Measurements from ENCODE around the gene CCDC137. TPM values are rescaled to one million over a fixed set of nuclear protein-coding genes. Genes with fewer than 3 reads are reported as not detected.

Gene CCDC137
- total RNA-seq, 4 donors from 2014 or later = 18.2 to 25.6 (median 21.4) TPM

DNA sequence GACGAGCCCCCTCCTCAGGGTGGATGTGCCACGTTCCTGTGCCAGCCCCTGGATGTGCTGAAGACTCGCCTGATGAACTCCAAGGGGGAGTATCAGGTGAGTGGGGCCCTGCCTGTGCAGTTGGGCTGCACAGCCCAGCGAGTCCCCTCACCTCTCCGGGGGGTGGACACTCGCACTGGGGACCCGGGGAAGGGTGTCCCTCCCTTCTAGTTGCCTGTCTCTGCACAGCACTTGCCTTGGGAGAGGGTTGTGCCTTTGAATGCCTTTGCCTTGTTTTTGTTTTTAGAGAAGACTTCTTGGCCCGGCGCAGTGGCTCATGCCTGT is 51.2 kb downstream of the CCDC137 start:
- TF ChIP-seq CTCF (IDR thresholded peaks at IDR 0.05) (no peak), POLR2A (IDR thresholded peaks at IDR 0.05) (no peak)
- WGBS, 2 donors = 90 to 100% methylated on average over 2 of the region's 9 CpGs
- no peaks in the 10 kb centered on the region for H3K27me3 ChIP-seq
- H3K4me1 ChIP-seq = peaks cover 25 to 59% (median 29%) of the 10 kb centered on the region in 3 donors
- intact Hi-C loops (cut with DNase I) = no loop called here
- peaks cover 0 to 67% (median 0%) of the 10 kb centered on the region in 3 donors for H3K36me3 ChIP-seq
- H3K9me3 ChIP-seq = no peaks in the 10 kb centered on the region
- no peak for DNase-seq
- H3K4me3 ChIP-seq = no peak overlapping the region
- no peak overlapping the region for H3K27ac ChIP-seq

- H3K4me1 ChIP-seq = peaks cover 21 to 59% (median 24%) of the 10 kb centered on the region in 3 donors
- 86 to 89% methylated on average over 18 to 25 of the region's 33 CpGs for WGBS, 2 donors
- H3K4me3 ChIP-seq = no peak overlapping the region
- intact Hi-C loops (cut with DNase I) = no loop called here
- TF ChIP-seq POLR2A (IDR thresholded peaks at IDR 0.05) = no peak
- TF ChIP-seq CTCF (IDR thresholded peaks at IDR 0.05) = no peak
- no peak overlapping the region for H3K27ac ChIP-seq
- DNase-seq = no peak
- H3K27me3 ChIP-seq = peaks cover 0 to 6% (median 0%) of the 10 kb centered on the region in 4 donors
- peaks cover 0 to 64% (median 0%) of the 10 kb centered on the region in 3 donors for H3K36me3 ChIP-seq
- H3K9me3 ChIP-seq = no peaks in the 10 kb centered on the region
Measured at GRCh38 chr17:81719410-81720266, 53.1 kb downstream of the CCDC137 start.

GRCh38 chr17:81720267-81721071 is 53.9 kb downstream of the CCDC137 start:
- peaks cover 0 to 56% (median 0%) of the 10 kb centered on the region in 3 donors for H3K36me3 ChIP-seq
- H3K4me1 ChIP-seq = peaks cover 21 to 59% (median 24%) of the 10 kb centered on the region in 3 donors
- no peak for DNase-seq
- TF ChIP-seq POLR2A (IDR thresholded peaks at IDR 0.05) = no peak
- 75 to 97% methylated on average over 6 to 10 of the region's 33 CpGs for WGBS, 2 donors
- peaks cover 0 to 10% (median 0%) of the 10 kb centered on the region in 4 donors for H3K27me3 ChIP-seq
- H3K4me3 ChIP-seq = no peak overlapping the region
- H3K9me3 ChIP-seq = no peaks in the 10 kb centered on the region
- peak overlapping the region in 3 of 4 donors; percentile 90 to 91 (median 91) for H3K27ac ChIP-seq
- intact Hi-C loops (cut with DNase I) = no loop called here

GRCh38 chr17:81722184-81723120 is 55.9 kb downstream of the CCDC137 start:
- peak overlapping the region; percentile 74 to 91 (median 90) for H3K27ac ChIP-seq

More at GRCh38 chr17:81722184-81723120, 55.9 kb downstream of the CCDC137 start:
- no peak overlapping the region for H3K4me3 ChIP-seq
- peaks cover 21 to 63% (median 24%) of the 10 kb centered on the region in 3 donors for H3K4me1 ChIP-seq
- peaks cover 0 to 36% (median 0%) of the 10 kb centered on the region in 3 donors for H3K36me3 ChIP-seq
- peaks cover 0 to 10% (median 0%) of the 10 kb centered on the region in 4 donors for H3K27me3 ChIP-seq
- 14 to 35% methylated on average over 8 to 9 of the region's 10 CpGs for WGBS, 2 donors
- DNase-seq = no peak
- H3K9me3 ChIP-seq = no peaks in the 10 kb centered on the region
- no peak for TF ChIP-seq POLR2A (IDR thresholded peaks at IDR 0.05)
- peak in 2 of 6 experiments; percentile 21 to 31 for TF ChIP-seq CTCF (IDR thresholded peaks at IDR 0.05)
- intact Hi-C loops (cut with DNase I) = no loop called here

Small RNA genes lying within 50 kb of the gene (small RNA-seq; reads per million reads assigned to genes)
- gene MIR6786 = 0.09 to 0.54 (median 0.18) reads per million in 4 donors

Other genes with a start within 250 kb of the CCDC137 start
- gene ACTG1, start 153.9 kb upstream of the CCDC137 start, total RNA-seq = 1,000 to 10,000 TPM; 3,349 to 6,664 (median 4,433) TPM
- 1 to 10 TPM in 3 of 4 donors, not detected in 1; 1.1 to 2.3 (median 1.8) TPM for gene FSCN2, start 138.4 kb upstream of the CCDC137 start, total RNA-seq
- gene FAAP100, start 114.4 kb upstream of the CCDC137 start, total RNA-seq = 10 to 100 TPM; 17.3 to 32.2 (median 26.1) TPM
- 10 to 100 TPM; 49.0 to 80.9 (median 62.4) TPM for gene NPLOC4, start 29.6 kb upstream of the CCDC137 start, total RNA-seq
- 1 to 10 TPM in 1 of 4 donors, under 1 TPM in 2, not detected in 1; 0.19 to 2.1 (median 0.72) TPM for gene TSPAN10, start 29.5 kb upstream of the CCDC137 start, total RNA-seq
- gene PDE6G, start 10.2 kb upstream of the CCDC137 start, total RNA-seq = not detected
- gene OXLD1, start 132 bp upstream of the CCDC137 start, total RNA-seq = 10 to 100 TPM; 17.6 to 54.5 (median 37.4) TPM
- 10 to 100 TPM; 19.1 to 34.3 (median 27.9) TPM for gene ARL16, start 17.1 kb downstream of the CCDC137 start, total RNA-seq
- 10 to 100 TPM; 48.2 to 86.8 (median 84.0) TPM for gene HGS, start 17.3 kb downstream of the CCDC137 start, total RNA-seq
- 100 to 1,000 TPM in 1 of 4 donors, 10 to 100 TPM in 3; 69.6 to 115 (median 79.9) TPM for gene MRPL12, start 36.6 kb downstream of the CCDC137 start, total RNA-seq
- gene SLC25A10, start 45.5 kb downstream of the CCDC137 start, total RNA-seq = 10 to 100 TPM; 23.3 to 49.3 (median 37.1) TPM
- gene GCGR, start 137.4 kb downstream of the CCDC137 start, total RNA-seq = not detected
- gene MCRIP1, start 166.6 kb downstream of the CCDC137 start, total RNA-seq = 10 to 100 TPM in 3 of 4 donors, 1 to 10 TPM in 1; 8.7 to 28.0 (median 13.2) TPM
- gene PPP1R27, start 168.3 kb downstream of the CCDC137 start, total RNA-seq = not detected
- 1,000 to 10,000 TPM in 3 of 4 donors, 100 to 1,000 TPM in 1; 459 to 2,191 (median 1,569) TPM for gene P4HB, start 193.8 kb downstream of the CCDC137 start, total RNA-seq
- 100 to 1,000 TPM; 166 to 239 (median 176) TPM for gene ARHGDIA, start 204.6 kb downstream of the CCDC137 start, total RNA-seq
- 100 to 1,000 TPM in 2 of 4 donors, 10 to 100 TPM in 2; 75.3 to 133 (median 95.0) TPM for gene ALYREF, start 224.8 kb downstream of the CCDC137 start, total RNA-seq
- gene ANAPC11, start 225.0 kb downstream of the CCDC137 start, total RNA-seq = 100 to 1,000 TPM in 3 of 4 donors, 10 to 100 TPM in 1; 92.9 to 133 (median 104) TPM
- gene NPB, start 235.5 kb downstream of the CCDC137 start, total RNA-seq = 1 to 10 TPM in 3 of 4 donors, under 1 TPM in 1; 0.53 to 7.4 (median 1.5) TPM
- gene PCYT2, start 244.7 kb downstream of the CCDC137 start, total RNA-seq = 10 to 100 TPM; 18.6 to 38.5 (median 34.6) TPM

Measured in esophagus squamous epithelium (tissue), 5 donors.